Islet precursor cell (in vitro differentiated cells): ENCODE data around the gene NME3.
A peak's percentile ranks its signal among the peaks of the same experiment; 100 is the strongest.

ENCODE experiments used
- DNase-seq: peaks from one replicate; pipeline ENCODE4 v3.0.0-alpha.2; 2018

Gene NME3

GRCh38 chr16:1779741-1780676, 8.7 kb upstream of the NME3 start:
- DNase-seq: no peak

DNA sequence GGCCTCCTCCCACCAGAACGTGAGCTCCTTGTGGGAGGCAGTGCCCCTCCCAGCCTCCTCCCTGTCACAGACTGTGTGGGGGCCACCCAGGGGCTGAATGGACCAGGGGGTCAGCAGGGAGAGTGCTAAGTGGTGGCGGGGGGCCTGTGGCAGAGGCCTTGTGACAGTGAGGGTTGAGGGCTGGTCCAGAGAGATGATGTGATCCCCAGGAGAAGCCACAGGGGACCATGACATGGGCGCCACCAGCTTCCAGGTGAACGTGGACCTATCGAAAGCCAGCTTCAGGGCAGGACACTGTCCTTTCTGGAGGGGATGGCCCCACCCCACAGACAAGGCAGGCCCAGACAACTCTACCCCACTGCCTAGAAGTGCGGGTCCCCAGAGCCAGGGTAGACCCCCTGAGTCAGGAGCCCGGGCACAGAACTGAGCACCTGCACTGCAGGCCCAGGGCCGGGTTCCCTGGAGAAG, 7.9 kb upstream of the NME3 start:
- DNase-seq: no peak

DNA sequence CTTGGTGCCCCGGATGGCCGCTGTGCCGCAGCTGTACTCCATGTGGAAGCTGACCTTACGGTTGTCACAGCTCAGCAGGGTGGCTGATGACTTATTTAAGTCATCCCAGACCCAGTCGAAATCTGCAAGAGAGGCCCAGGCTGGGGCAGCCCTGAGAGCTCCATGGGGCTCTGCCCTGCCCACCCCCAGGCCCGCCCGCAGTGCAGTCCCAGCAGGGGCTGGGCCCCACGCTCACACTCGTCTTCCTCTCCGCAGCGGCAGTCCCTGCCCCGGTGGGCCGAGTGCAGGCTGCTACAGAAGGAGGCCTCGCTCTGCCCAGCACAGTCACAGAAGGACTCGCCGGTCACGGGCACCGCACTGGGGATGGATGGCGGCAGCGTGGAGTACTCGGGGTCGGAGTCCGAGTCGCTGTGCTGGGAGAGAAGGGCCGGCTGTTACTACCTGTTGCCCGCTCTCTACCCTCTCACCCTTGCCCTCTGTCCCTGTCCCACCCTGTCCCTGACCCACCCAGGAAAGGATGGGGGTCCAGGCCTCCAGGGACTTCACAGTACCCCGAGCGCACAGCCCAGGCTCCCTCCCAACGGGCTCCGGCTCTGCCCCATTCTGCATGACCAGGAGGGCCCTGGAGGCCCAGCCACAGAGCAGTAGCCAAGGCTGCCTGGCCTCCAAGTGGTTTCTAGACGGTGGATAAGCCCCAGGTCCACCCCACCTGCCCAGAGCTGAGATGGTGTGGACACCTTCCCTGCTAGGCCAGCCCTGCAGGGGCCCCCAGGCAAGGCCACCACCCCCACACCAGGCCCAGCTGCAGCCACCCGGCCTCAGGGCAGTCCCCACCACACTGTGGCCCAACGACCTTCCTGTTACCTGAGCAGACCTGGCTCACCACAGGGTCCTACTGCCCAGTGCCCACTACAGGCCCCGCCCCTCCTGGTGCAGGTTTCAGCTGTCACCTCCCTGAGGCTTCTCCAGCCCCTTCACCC, 7.1 kb upstream of the NME3 start:
- no peak for DNase-seq

DNA sequence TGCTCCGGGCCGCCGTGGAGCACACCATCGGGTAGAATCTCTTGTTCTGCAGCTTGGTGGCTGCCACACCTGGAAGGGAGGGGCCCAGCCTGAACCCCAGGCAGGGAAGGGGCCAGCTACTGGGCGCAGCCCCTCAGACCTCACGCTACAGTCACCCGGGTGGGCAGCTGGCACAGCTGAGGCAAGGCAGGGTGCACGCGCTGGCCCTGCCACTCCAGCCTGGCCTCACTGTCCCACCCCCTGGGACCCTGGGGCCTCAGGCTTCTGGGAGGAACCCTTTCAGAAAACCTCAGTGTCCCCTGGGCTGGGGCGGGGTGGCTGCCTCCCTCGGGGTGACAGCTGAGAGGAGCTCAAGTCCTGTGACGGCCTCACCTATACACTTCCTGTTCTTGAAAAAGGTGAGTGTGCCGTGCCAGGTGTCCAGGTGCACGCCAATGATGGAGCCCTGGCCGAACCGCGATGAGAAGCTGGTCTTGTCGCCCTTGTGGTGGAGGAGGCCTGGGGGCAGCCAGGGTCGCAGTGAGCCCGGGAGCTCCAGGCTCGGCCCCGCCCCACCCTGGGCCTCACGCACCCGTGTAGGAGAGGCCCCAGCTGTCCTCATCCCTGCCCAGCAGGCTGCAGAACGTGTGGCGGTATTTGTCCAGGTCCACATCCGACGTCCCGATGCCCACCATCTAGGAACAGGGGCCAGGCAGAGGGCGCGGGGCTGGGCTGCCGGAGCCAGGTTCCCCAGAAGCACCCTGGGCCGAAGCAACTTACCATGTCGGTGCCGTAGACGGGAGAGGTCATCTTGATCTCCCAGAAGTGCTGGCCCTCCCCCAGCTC, 6.2 kb upstream of the NME3 start:
- DNase-seq: no peak

- DNase-seq: no peak
Observed at GRCh38 chr16:1776991-1777374, 5.6 kb upstream of the NME3 start.

GRCh38 chr16:1776672-1776955, 5.3 kb upstream of the NME3 start:
- no peak for DNase-seq

DNA sequence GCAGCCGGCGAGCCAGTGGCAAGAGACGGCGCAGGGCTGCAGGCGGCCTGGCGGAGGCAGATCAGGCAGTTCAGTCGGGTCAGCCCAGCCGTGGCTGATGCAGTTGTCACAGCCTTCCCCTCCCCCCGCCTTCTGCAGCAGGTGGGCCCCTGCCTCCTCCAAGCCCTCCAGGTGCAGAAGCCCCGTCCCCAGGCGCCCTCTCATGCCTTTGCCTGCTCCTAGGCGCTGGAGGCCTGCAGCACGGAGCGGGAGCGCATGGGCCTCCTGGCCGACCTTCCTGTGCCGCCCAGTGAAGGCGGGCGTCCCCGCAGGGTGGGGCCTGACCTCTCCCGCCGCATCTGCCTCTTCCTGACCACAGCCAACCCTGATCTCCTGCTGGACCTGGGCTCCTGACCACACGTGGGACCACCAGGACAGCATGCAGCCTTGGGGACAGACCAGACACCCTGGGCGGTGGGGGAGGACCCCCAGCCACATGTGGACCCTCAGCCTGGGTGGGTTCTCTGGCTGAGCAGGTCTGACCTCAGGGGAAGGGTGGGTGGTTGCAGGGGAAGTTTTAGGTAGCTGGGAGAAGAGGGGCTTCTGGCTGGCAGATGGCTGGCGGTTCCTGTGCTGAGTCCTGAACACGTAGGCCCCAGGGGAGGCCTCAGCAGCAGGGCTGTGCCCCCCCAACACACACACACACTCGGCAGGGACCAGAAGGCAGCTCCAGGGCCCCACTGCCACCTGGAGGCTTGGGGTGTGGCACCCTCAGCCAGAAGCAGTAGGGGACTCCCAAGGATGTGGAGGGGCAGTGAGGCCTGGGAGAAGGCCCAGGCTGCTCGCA, 4.7 kb upstream of the NME3 start:
- no peak for DNase-seq

DNA sequence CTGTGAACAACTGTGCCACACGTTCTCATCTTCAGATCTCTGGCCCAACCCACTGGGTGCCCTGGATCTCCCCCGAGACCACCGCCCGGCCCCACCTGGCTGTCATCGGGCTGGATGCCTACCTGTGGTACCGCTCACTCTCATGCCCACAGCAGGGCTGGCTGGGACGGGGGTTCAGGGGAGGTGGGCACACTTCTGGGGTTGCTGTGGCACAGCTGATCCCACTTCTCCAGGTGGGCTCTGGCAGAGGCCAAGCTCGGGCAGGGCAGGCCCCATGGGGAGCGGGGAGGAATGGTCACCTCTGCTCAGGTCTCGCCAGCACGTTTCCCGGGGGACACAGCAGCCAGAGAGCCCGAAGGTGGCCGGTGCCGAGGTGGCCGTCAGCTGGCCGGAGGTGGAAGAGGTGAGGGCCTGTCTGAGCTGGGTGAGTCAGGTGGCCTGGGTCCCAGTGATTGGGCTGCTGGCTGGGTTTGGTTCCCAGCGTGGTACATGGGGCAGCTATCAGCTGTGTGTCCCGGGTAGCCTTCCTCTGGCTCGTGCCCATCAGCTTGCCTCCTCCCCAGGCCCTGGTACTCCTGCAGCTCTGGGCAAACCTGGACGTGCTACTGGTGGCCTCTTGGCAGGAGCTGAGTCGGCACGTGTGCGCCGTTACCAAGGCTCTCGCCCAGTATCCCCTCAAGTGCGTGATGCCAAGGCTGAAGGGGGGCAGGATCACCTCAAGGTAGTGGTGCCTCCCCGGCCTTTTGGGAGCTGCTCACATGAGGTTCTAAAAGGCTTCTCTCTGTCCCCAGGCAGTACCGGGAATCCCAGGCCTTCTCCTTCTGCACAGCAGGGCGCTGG, 3.9 kb upstream of the NME3 start:
- DNase-seq: no peak

DNA sequence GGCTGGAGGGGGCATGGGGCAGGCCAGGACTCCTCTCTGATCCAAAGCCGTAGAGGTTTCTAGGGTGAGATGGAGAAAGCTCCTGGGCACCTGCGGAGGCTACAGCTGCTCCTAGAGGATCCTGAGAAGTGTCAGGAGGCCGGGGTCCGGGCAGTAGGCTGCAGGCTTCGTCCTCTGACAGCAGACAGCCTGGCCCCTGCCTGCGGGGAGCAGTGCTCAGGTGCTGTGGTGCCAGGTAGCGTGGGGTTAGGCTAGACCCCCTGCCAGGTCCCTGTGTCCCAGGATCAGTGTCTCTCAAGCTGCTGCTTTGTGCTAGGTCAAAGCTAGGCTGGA, 3.1 kb upstream of the NME3 start:
- no peak for DNase-seq

DNA sequence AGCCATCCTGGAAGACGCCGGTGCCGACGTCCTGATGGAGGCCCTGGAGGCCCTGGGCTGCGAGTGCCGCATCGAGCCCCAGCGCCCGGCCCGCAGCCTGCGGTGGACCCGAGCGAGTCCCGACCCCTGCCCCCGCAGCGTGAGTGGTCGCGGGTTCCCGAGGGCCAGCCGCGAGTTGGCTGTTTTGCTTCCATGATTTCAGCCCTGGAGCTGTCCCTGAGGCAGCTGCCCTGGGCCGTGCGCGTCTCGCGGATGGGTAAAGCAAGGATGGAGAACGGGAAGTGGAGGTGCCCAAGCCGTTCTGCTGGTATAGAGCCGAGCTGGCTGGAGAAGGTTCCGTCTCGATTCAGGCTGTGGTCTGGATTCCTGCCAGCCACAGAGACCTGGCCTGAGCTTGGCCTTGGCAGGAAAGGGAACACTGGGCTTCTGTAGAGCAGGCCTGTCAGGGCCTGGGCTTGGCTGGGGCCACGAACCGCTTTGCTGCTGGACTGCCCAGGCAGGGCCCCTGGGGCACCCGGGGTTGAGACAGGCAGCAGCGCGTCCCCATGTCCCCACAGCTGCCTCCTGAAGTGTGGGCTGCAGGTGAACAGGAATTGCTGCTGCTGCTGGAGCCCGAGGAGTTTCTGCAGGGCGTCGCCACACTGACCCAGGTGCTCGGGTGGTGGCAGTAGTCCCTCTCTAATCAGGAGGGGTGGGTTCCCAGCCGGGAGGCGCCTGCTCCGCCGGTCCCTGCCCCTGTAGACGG, 2.5 kb upstream of the NME3 start:
- DNase-seq: no peak

DNA sequence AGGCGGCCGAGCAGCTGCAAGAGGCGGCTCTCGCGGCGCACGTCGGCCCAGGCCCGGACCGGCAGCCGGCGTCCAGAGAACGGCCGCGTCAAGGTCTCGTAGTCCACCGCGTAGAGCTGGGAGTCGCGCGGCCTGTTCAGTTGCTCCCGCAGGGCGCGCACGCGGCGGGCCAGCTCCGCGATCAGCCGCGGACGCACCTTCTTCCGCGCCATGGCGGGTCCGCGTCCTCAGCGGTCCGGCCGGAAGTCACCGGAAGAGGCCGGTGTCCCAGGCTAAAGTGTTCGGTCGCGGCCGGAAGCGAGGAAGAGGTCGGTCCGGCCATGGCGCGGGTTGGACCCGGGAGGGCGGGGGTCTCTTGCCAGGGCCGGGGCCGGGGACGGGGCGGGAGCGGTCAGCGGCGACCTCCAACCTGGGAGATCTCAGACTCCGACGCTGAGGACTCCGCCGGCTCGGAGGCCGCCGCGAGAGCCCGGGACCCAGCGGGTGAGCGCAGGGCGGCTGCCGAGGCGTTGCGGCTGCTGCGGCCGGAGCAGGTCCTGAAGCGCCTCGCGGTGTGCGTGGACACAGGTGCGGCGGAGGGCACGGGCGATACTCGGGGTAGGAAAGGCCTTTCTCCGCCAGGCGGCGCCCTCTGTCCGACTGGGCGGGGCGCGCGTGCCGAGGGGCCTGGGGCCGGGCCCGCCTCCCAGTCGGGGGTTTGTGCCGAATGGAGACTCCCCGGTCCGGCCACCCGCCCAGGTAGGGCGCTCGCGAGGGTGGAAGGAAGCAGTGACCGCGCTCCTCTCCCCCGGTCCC, 1.8 kb upstream of the NME3 start, which contains the start of gene MRPS34:
TSS of gene MRPS34 (minus strand) at position 227 of the 795 bp plus-strand sequence. CDS start at position 212, 15 bp downstream.
- peak; percentile 93 for DNase-seq

GRCh38 chr16:1772362-1772907, 1.1 kb upstream of the NME3 start, which contains the start of gene EME2:
TSS of gene EME2 (plus strand) at chr16:1772810. CDS start at chr16:1773228, 418 bp downstream.
- no peak for DNase-seq

GRCh38 chr16:1771864-1772361, 570 bp upstream of the NME3 start:
- no peak for DNase-seq

- DNase-seq: peak; percentile 83
Observed at GRCh38 chr16:1770328-1771187, 785 bp downstream of the NME3 start.

DNA sequence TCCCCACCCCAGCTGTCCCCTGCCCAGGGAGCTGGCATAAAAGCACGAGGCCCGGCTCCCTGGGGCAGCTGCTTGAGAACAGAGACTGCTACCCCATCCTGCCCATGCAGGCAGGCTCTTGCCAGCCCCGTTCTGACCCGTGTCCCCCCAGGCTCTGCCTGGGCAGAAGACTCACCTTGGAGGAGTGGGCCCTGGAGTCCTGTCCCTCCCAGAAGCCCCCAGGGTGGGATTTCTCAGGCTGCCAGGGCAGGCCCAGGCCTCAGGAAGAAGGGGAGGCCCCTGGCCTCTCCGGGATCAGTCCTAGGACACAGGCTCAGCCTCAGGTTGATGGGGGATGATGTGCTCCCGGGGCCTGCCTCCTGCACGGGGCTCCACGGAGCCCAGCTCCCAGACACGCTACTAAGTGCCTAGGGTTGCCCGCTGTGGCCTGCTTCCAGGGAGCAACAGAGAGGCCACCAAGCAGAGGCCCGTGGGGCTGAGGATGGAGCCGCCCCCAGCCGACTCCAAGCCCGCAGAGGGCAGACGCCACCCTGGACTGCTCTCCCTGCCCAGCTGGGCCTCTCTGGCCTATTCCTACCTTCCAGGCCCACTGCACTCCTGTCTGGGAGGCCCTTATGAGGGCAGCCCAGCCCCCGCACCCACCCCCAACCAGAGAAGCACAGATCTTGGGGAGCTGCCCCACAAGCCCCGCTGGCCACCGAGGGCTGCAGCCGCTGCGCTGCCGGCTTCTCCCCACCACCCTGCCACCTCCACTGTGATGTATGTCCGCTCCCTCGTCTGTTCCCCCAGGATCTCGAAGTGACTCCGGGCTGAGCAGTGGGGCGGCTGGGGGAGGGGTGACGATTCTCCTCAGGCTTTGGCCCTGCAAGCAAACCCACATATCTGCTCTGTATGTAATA, 1.7 kb downstream of the NME3 start:
- no peak for DNase-seq

- no peak for DNase-seq
Observed at GRCh38 chr16:1768767-1769401, 2.5 kb downstream of the NME3 start.
